Caco-2 (cell line): ENCODE measurements around the gene LGI1. TPM values are rescaled to one million over a fixed set of nuclear protein-coding genes. Genes with fewer than 3 reads are reported as not detected.
"Not testable (repeated sequence)": the region's sequence is repeated elsewhere in the genome, so short reads cannot be mapped to it uniquely, and the experiment has no call there.

Experiments
- BruUV-seq: library from RNA; stranded (reverse); fragments of 400-500 nt; replicated peaks from 2 replicates; lab custom pipeline; 2021; lab: Mats Ljungman, UMichigan
- CTCF ChIA-PET: fragments of 300-600 bp; sonication (Branson Sonifier 250); formaldehyde crosslinking; loops from one replicate; lab custom pipeline; 2022; ENCODE audit warnings: antibody characterized with exemption; lab: Charles Lee
- POLR2A ChIA-PET: fragments of 300-600 bp; sonication (Branson Sonifier 250); formaldehyde crosslinking; loops from one replicate; lab custom pipeline; 2022; ENCODE audit warnings: antibody characterized with exemption; lab: Charles Lee
- DNase-seq, 2 experiments: peaks; one replicate each; pipeline versions ENCODE4 v3.0.0 to v3.0.0-alpha.2; 2020 to 2022
- H3K27me3 ChIP-seq: replicated peaks from 2 replicates; pipeline ENCODE4 v1.6.0; 2011; ENCODE audit warnings: low read length; ENCODE audit not compliant: control insufficient read depth, insufficient read depth
- H3K36me3 ChIP-seq: 2 replicates; pipeline ENCODE4 v1.5.1; 2011; ENCODE audit warnings: low read length; ENCODE audit not compliant: control insufficient read depth, insufficient read depth
- H3K4me1 ChIP-seq: fragments of 250-450 bp; sonication (Bioruptor Pico); 2 replicates; pipeline ENCODE4 v1.5.1; 2020; ENCODE audit warnings: mild to moderate bottlenecking
- H3K4me3 ChIP-seq: 2 replicates; pipeline ENCODE4 v1.5.1; 2011; ENCODE audit warnings: low read depth, mild to moderate bottlenecking, control low read depth, low read length
- H3K9me3 ChIP-seq: fragments of 250-450 bp; sonication (Bioruptor Pico); 2 replicates; pipeline ENCODE4 v1.5.1; 2020; ENCODE audit warnings: mild to moderate bottlenecking, moderate library complexity
- H3K27ac Mint-ChIP-seq: one replicate; pipeline ENCODE4 v1.8.0; 2022; ENCODE audit warnings: mixed read lengths; ENCODE audit not compliant: unreplicated experiment
- H3K27me3 Mint-ChIP-seq: one replicate; pipeline ENCODE4 v1.8.0; 2022; ENCODE audit warnings: mixed read lengths; ENCODE audit not compliant: insufficient read depth, unreplicated experiment
- H3K36me3 Mint-ChIP-seq: one replicate; pipeline ENCODE4 v1.8.0; 2022; ENCODE audit warnings: mild to moderate bottlenecking, mixed read lengths; ENCODE audit not compliant: insufficient read depth, unreplicated experiment
- H3K4me1 Mint-ChIP-seq: one replicate; pipeline ENCODE4 v1.8.0; 2022; ENCODE audit warnings: low read depth, mixed read lengths; ENCODE audit not compliant: unreplicated experiment
- H3K4me3 Mint-ChIP-seq: one replicate; pipeline ENCODE4 v1.8.0; 2022; ENCODE audit warnings: mild to moderate bottlenecking, moderate library complexity, mixed read lengths; ENCODE audit not compliant: unreplicated experiment
- H3K9me3 Mint-ChIP-seq: one replicate; pipeline ENCODE4 v1.8.0; 2022; ENCODE audit warnings: mixed read lengths; ENCODE audit not compliant: unreplicated experiment
- CTCF ChIP-seq, 2 experiments: fragments of 200-600 bp in 1 of 2; IDR thresholded peaks; 1 replicate in 1 of 2; 2 replicates in 1 of 2; pipeline versions ENCODE4 v1.5.1 to v1.8.0; 2011 to 2022; ENCODE audit warnings: antibody characterized with exemption in 1 of 2, control low read depth in 1 of 2, inconsistent platforms in 1 of 2, low read depth in 1 of 2, low read length in 1 of 2, mild to moderate bottlenecking in 1 of 2, moderate library complexity in 1 of 2; ENCODE audit not compliant: insufficient read depth in 1 of 2, severe bottlenecking in 1 of 2, unreplicated experiment in 1 of 2
- intact Hi-C: fragments of 100-400 bp; cut with micrococcal nuclease; formaldehyde crosslinking; loops from one replicate; pipeline ENCODE4 v1.10.0; 2022; ENCODE audit not compliant: unreplicated experiment
- total RNA-seq: library from RNA; stranded (reverse); gene quantifications from 2 replicates; pipeline ENCODE4 v1.2.3, GENCODE V29; 2022

Gene LGI1
- total RNA-seq, 1 experiment from 2014 or later, result 0.48 TPM

DNA sequence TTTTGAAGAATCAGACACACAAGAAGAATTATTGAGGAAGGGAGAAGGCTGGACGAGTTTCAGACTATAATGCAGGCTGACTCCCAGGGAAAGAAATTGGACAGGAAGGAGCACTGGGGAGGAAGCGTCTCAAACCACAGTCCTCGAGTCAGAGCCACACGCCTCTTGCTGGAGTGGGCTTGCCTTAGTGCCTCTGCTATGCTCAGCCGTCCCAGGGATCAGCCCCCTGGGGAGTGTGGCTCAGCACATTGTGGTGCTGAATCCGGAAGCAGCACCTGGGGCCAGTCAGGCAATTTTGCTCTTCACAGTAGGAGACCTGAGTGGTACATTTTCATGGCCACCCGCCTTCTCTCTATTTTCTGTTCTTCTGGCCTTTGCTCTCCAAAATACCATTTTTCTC is 68.6 kb downstream of the LGI1 start:
- peaks cover 3% of the 10 kb centered on the region for H3K27me3 Mint-ChIP-seq
- no peak overlapping the region for H3K4me3 Mint-ChIP-seq
- H3K9me3 Mint-ChIP-seq, result no peaks in the 10 kb centered on the region
- no peak for DNase-seq
- no peak for TF ChIP-seq CTCF (IDR thresholded peaks at IDR 0.05; ENCODE audit: insufficient read depth in 1 of 2, low read depth in 1 of 2, low read length in 1 of 2, severe bottlenecking in 1 of 2, unreplicated experiment in 1 of 2)
- Histone ChIP-seq H3K36me3 (no peaks in the 10 kb centered on the region), H3K27me3 (no peaks in the 10 kb centered on the region), H3K9me3 (no peaks in the 10 kb centered on the region), H3K4me3 (no peak overlapping the region), H3K4me1 (no peaks in the 10 kb centered on the region)
- intact Hi-C loops, result no loop called here
- POLR2A ChIA-PET, result no interaction called here
- H3K27ac Mint-ChIP-seq, result no peak overlapping the region
- no TSS peak for BruUV-seq
- no peaks in the 10 kb centered on the region for H3K4me1 Mint-ChIP-seq
- no peaks in the 10 kb centered on the region for H3K36me3 Mint-ChIP-seq
- CTCF ChIA-PET, result no interaction called here

DNA sequence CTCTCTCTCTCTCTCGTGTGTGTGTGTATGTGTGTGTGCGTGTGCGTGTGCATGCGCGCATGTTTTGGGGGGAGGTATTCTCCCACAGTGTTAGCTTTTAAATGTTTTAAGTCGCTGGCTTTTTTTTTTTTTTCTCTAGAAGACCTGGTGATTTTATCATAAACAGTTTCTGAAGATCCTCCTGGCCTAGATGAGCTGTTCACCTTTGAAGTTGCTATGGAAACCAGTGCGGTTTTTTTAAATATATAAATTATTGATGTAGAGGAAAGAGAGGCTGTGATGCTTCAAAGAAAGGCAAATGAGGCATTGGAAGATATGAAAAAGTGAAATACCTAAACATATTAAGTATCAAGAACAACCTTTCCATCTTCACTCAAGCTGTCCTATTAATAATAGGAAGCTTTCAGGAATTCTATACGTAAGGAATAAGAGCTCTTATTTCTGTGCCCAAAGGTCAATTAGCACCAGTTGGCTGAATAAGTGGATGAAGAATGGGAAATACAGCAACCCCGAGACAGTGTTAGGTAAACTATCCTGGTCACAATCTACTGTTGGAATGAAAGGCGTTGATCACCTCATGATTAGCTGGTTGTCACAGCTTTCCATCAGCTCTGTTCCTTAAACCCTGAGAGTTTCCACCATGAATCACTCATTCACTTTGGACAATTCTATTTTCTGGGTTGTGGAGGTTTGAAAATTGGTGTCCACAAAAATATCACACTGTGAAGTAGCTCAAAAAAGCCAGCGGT is 69.5 kb downstream of the LGI1 start:
- H3K9me3 ChIP-seq, result peaks cover under 1% of the 10 kb centered on the region; the same call in 1 of the 2 replicates
- H3K27me3 ChIP-seq, result no peaks in the 10 kb centered on the region
- no peaks in the 10 kb centered on the region for H3K36me3 ChIP-seq
- intact Hi-C loops, result no loop called here
- Mint-ChIP-seq H3K4me3 (no peak overlapping the region), H3K27ac (no peak overlapping the region), H3K36me3 (no peaks in the 10 kb centered on the region), H3K9me3 (no peaks in the 10 kb centered on the region), H3K4me1 (no peaks in the 10 kb centered on the region), H3K27me3 (peaks cover 3% of the 10 kb centered on the region)
- no TSS peak for BruUV-seq
- no peaks in the 10 kb centered on the region for H3K4me1 ChIP-seq
- no peak overlapping the region for H3K4me3 ChIP-seq
- CTCF ChIA-PET, result no interaction called here
- TF ChIP-seq CTCF (IDR thresholded peaks at IDR 0.05; ENCODE audit: insufficient read depth in 1 of 2, low read depth in 1 of 2, low read length in 1 of 2, severe bottlenecking in 1 of 2, unreplicated experiment in 1 of 2), result no peak
- no peak for DNase-seq
- POLR2A ChIA-PET, result no interaction called here

DNA sequence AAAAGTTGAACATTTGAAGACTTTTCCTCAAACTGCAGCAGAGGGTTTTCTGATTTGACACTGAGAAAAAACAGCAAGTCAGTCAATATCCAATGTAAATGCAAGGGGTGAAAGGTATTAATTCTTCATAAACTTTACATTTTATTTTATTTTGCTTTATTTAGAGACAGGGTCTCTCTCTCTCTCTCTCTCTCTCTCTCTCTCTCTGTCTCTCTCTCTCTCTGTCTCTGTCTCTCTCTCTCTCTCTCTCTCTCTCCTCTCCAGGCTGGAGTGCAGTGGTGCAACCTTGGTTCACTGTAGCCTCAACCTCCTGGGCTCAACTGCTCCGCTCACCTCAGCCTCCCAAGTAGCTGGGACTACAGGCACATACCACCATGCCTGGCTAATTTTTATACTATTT is 73.3 kb downstream of the LGI1 start:
- H3K4me3 Mint-ChIP-seq, CTCF ChIA-PET, H3K4me1 Mint-ChIP-seq, DNase-seq, H3K27ac Mint-ChIP-seq, H3K9me3 Mint-ChIP-seq, H3K36me3 ChIP-seq, intact Hi-C loops, POLR2A ChIA-PET, H3K27me3 ChIP-seq, H3K4me3 ChIP-seq, H3K4me1 ChIP-seq, H3K27me3 Mint-ChIP-seq, H3K36me3 Mint-ChIP-seq, BruUV-seq: not testable (repeated sequence)
- peaks cover 13% of the 10 kb centered on the region for H3K9me3 ChIP-seq
